ENCODE data around the gene PDCD1. TPM values are rescaled to one million over a fixed set of nuclear protein-coding genes. Genes with fewer than 3 reads are reported as not detected.

Gene PDCD1
- total and polyA plus RNA-seq, 7 donors = 0.14 to 3.2 (median 0.67) TPM; not detected in 3

GRCh38 chr2:241887806-241888522 lies 29.3 kb upstream of the PDCD1 start:
- no peaks in the 10 kb centered on the region for H3K36me3 ChIP-seq
- H3K4me3 ChIP-seq = no peak overlapping the region
- TF ChIP-seq CTCF (IDR thresholded peaks at IDR 0.05) (no peak), EP300 (IDR thresholded peaks at IDR 0.05) (no peak), POLR2A (IDR thresholded peaks at IDR 0.05) (no peak), POLR2AphosphoS5 (IDR thresholded peaks at IDR 0.05) (no peak)
- no peak overlapping the region for H3K27ac ChIP-seq
- WGBS, 2 donors = 84 to 94% methylated on average over 22 to 23 of the region's 24 CpGs
- intact Hi-C loops (cut with DNase I) = no loop called here
- peaks cover 0 to 2% (median 0%) of the 10 kb centered on the region in 4 donors for H3K9me3 ChIP-seq
- peaks cover 0 to 7% (median 0%) of the 10 kb centered on the region in 4 donors for H3K4me1 ChIP-seq
- no peak for DNase-seq
- H3K27me3 ChIP-seq = no peaks in the 10 kb centered on the region

GRCh38 chr2:241886840-241887447 lies 28.2 kb upstream of the PDCD1 start:
- no peak for DNase-seq
- H3K9me3 ChIP-seq = peaks cover 0 to 2% (median 0%) of the 10 kb centered on the region in 4 donors
- no peaks in the 10 kb centered on the region for H3K27me3 ChIP-seq
- 94 to 97% methylated on average over 19 of the region's 19 CpGs for WGBS, 2 donors
- intact Hi-C loops (cut with DNase I) = no loop called here
- H3K27ac ChIP-seq = no peak overlapping the region
- peaks cover 0 to 7% (median 5%) of the 10 kb centered on the region in 4 donors for H3K4me1 ChIP-seq
- no peak overlapping the region for H3K4me3 ChIP-seq
- TF ChIP-seq POLR2A (IDR thresholded peaks at IDR 0.05) (no peak), CTCF (IDR thresholded peaks at IDR 0.05) (no peak), EP300 (IDR thresholded peaks at IDR 0.05) (no peak), POLR2AphosphoS5 (IDR thresholded peaks at IDR 0.05) (no peak)
- no peaks in the 10 kb centered on the region for H3K36me3 ChIP-seq

- Histone ChIP-seq H3K27ac (no peak overlapping the region), H3K36me3 (no peaks in the 10 kb centered on the region), H3K9me3 (peaks cover 0 to 2% (median 0%) of the 10 kb centered on the region in 4 donors), H3K4me3 (no peak overlapping the region), H3K27me3 (no peaks in the 10 kb centered on the region), H3K4me1 (peaks cover 0 to 15% (median 12%) of the 10 kb centered on the region in 4 donors)
- no peak for TF ChIP-seq POLR2A (IDR thresholded peaks at IDR 0.05)
- TF ChIP-seq EP300 (IDR thresholded peaks at IDR 0.05) = no peak
- no peak for TF ChIP-seq POLR2AphosphoS5 (IDR thresholded peaks at IDR 0.05)
- TF ChIP-seq CTCF (IDR thresholded peaks at IDR 0.05) = no peak
- WGBS, 2 donors = 80 to 82% methylated on average over 15 of the region's 15 CpGs
- no peak for DNase-seq
- intact Hi-C loops (cut with DNase I) = no loop called here
These were observed 27.4 kb upstream of the PDCD1 start for GRCh38 chr2:241885946-241886643.

GRCh38 chr2:241885291-241885945 lies 26.7 kb upstream of the PDCD1 start:
- DNase-seq = no peak
- 83 to 94% methylated on average over 16 of the region's 16 CpGs for WGBS, 2 donors
- Histone ChIP-seq H3K4me1 (peaks cover 0 to 20% (median 14%) of the 10 kb centered on the region in 4 donors), H3K36me3 (no peaks in the 10 kb centered on the region), H3K27ac (no peak overlapping the region), H3K27me3 (no peaks in the 10 kb centered on the region), H3K9me3 (peaks cover 0 to 2% (median 0%) of the 10 kb centered on the region in 4 donors), H3K4me3 (no peak overlapping the region)
- intact Hi-C loops (cut with DNase I) = no loop called here
- TF ChIP-seq EP300 (IDR thresholded peaks at IDR 0.05) (no peak), POLR2A (IDR thresholded peaks at IDR 0.05) (no peak), CTCF (IDR thresholded peaks at IDR 0.05) (no peak), POLR2AphosphoS5 (IDR thresholded peaks at IDR 0.05) (no peak)

Data from sigmoid colon (tissue), 7 donors.